Activated CD8-positive, alpha-beta memory T cell treated with anti-CD3 and anti-CD28 coated beads for 36 hours (primary cell): ENCODE data around the gene ERC2. TPM values are rescaled to one million over a fixed set of nuclear protein-coding genes. Genes with fewer than 3 reads are reported as not detected.

ENCODE experiments used
- CTCF ChIA-PET: fragments of 350-600 bp; sonication (Branson Sonifier 250); formaldehyde crosslinking; loops from one replicate; lab custom pipeline; 2021; ENCODE audit warnings: antibody characterized with exemption; lab: Charles Lee
- POLR2A ChIA-PET: fragments of 350-600 bp; sonication (Branson Sonifier 250); formaldehyde crosslinking; loops from one replicate; lab custom pipeline; 2021; ENCODE audit warnings: antibody characterized with exemption; lab: Charles Lee
- total RNA-seq, 2 experiments: library from RNA; stranded (reverse); gene quantifications; one replicate each; pipeline ENCODE4 v1.2.3, GENCODE V29; 2021

The ERC2 gene
- total RNA-seq, 2 experiments from 2014 or later: not detected

DNA sequence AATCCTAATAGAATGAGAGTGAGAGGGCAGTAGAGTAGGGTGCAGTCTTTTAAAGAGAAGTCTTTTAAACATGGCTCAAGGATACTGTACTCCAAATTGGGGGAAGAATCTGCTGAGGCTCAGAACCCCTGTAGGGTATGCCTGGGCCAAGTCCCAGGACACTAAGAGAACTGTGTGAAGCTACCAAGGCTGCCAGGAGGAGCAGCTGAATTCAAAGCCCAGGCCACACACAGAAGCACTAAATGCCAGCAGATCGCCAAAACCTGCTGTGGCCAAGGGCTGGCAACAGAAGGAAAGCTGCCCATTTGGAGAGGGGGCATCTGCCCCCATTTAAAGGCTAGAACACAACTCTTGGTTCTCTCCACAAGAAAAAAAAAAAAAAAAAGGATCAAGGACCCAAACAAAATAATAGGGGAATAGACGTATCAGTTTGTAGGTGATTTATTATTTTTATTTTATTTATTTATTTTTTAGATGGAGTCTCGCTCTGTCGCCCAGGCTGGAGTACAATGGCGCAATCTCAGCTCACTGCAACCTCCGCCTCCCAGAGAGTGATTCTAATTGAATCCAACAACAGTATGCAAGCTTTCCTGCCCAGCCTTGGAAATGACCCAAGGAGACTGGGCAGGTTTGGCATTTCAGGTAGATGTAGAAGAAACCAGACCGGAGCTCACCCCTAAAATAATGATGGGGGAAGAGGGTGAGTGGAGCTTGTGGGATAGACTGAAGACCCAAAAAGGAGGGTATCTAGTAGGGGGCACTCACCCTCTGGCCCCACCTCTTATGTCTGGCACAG lies 702.2 kb downstream of the ERC2 start:
- ChIA-PET CTCF (no interaction called here), POLR2A (interaction anchor here (0.7 kb wide), 1 partner anchor 20 kb away, joined by 6 read pairs; no protein-coding TSS in a partner anchor)

DNA sequence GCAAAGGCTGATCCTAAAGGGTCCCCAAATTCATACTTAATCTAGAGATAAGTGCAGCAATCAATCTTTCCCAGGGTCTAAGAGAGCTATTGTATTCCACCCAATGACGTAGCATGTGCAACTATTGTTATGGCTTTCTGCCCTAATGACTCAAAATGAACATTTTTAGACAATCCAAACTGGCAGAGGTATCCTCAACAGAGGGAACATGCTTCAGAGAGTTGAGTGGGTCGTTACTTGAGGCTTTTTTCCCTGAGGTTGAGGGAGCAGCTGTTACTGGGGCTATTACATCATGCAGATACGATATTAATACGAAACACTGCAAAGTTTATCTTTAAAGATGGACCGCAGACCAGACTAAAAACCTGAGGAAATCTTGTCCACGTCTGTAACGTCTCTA lies 702.9 kb downstream of the ERC2 start:
- ChIA-PET CTCF (no interaction called here), POLR2A (no interaction called here)

DNA sequence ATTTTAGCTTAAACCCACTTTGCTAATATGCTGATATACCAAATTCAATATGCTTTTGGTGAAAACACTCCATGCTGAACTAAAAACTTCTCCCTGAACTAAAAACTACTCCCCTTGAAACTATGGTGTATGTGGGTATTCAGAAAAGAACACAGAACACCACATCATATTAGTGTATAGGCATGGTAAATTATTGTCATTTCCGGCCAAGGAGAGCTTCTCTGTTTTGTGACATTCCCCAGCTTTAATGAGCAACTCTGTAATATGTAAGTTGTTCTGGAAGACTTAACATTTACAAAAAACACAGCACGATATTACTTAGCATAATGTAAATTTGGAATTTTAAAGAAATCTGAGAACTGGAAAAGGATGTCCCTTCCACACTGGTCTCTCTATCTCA lies 711.3 kb downstream of the ERC2 start:
- CTCF ChIA-PET: no interaction called here
- POLR2A ChIA-PET: no interaction called here

DNA sequence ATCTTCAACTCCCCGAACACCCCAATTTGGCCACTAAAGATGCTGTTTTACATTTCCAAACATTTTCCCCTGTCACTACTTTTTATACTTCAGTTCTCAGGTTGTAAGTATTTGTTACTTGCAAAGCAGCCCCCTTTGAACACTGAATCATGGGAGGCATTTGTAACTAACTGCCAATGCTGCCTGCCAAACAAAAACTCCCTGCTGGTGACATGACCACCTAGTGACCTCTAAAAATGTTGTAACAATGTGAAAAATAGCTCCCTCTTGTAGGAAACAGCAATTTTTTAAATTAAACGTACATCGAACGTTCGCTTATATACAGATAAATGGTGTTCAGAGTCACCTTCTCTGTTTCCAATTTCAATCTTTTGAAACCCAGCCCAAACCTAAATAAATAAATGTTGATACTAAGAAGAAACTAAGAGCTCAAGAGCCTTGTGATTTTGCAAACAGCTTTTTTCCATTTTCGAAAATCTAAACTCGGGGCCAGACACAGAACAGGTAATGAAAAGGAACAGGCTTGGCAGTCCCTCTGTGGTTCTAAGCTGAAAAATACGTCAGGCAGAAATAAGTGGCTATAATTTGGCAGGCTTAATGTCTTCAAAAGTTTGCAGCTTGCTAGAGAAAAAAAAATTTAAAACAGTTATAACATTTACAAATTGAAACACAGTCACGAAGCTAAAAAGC lies 712.6 kb downstream of the ERC2 start:
- ChIA-PET CTCF (no interaction called here), POLR2A (no interaction called here)

DNA sequence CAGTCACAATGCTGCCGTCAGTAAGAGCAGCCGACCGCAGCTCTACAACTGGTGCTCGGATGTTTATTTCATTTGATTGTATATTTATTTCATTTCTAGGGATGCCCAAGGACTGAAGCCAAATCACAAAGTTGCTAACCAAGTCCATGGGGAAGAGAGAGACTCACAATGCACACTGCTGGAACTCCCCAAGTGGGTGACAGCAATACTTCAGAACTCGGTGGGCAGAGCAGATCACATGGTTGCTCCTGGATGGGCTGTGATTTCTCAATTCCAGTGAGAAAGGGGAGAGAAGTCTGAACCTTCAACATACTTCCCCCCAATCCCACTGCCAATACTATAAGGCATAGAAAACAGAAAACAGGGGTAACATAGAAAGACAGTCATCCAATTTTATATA lies 715.4 kb downstream of the ERC2 start:
- ChIA-PET POLR2A (no interaction called here), CTCF (no interaction called here)

DNA sequence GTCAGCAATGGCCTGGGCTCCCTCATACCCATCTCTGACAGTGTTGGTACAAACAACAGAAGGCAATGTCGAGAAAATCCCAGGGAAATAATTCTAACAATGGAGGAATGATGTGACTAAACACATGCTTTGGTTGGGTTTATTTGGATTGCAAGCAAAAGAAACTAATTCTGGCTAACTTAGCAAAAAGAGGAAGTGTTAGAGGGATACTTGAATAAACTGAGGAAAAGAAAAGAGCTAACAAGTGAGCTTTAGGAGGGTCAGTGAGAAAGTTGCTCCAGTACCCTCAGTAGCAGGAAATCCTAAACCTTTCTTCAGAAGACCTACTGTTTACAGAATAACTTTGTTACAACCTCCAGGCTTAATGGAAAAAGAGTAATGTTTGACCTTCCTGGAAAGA lies 716.5 kb downstream of the ERC2 start:
- ChIA-PET POLR2A (no interaction called here), CTCF (no interaction called here)

DNA sequence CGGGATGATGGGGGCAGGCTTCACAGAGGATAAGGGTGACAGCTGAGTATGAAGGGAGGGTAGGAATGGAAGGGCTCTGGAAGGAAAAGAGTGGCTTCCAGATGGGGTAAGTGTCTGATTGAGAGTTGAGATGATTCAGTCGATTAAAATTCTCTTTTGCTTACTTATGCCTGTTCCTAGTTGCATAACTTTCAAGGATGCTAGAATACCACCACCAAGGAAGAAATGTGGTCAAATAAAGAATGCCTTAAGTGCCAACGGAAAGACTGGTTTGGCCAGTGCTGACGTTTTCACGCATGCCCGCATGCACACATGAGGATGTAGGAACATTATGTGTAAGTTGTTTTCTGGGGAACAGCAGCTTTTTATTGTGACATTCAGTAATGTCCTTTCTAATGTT lies 717.7 kb downstream of the ERC2 start:
- POLR2A ChIA-PET: no interaction called here

DNA sequence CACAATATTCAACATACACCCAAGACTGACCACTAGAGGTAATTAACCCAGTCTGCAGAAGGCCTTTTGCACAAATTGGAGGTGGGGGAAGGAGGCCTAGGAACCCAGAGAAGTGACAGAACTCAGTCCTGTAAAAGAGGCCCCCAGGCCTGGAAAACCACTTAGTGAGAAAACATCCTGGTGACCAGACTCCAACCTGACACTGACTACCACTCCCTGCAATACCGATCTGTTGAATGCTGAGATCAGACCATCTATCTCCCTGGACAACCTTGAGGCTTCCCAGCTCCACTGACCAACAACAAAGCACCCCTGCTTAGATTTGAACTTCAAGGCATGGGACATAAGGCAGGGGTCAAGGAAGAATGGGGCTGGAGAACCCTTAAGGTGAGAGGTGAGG lies 719.2 kb downstream of the ERC2 start:
- ChIA-PET CTCF (no interaction called here), POLR2A (no interaction called here)

More for the DNA sequence above, 717.7 kb downstream of the ERC2 start:
- CTCF ChIA-PET: no interaction called here

DNA sequence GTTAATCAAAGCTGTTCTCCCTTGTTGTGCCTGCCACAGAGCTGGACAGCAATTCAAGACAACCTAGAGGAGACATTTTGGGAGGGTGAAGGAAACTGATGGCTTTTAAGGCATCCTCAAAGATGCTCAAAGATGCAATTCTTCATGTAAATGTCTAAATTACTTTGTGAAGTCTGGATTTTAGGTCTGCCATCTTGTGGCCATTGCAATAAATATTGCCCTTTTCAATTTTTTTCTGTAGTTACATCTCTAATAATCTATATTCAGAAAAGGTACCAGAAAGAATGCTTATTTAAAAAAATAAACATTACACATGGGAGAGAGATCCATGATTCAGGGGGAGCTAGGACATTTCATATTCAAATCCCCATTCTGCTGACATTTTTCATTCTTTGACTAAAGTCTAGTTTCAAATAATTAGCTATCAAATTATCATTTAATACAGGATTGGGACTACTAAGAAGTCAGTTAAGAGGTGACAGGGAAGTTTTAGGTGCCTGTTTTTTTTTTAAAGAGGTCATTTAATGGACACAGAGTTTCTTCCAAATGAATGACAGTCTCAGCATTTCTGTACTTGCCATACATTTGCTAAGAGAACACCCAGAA lies 721.4 kb downstream of the ERC2 start:
- ChIA-PET POLR2A (no interaction called here), CTCF (no interaction called here)

DNA sequence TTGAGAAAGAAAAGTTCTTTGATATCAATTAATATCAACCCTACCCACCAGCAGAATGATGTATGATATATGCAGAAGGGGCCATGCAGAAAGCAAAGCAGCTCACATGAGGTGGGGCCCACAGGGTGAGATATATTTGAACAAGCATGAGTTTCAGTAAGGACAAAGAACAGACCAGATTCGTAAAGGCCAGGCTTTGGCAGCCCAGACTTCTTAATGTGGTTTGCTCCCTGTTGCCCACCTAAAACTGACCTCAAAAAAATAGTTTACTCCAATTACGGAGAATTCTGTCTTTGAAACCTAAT lies 725.5 kb downstream of the ERC2 start:
- POLR2A ChIA-PET: no interaction called here
- CTCF ChIA-PET: no interaction called here

DNA sequence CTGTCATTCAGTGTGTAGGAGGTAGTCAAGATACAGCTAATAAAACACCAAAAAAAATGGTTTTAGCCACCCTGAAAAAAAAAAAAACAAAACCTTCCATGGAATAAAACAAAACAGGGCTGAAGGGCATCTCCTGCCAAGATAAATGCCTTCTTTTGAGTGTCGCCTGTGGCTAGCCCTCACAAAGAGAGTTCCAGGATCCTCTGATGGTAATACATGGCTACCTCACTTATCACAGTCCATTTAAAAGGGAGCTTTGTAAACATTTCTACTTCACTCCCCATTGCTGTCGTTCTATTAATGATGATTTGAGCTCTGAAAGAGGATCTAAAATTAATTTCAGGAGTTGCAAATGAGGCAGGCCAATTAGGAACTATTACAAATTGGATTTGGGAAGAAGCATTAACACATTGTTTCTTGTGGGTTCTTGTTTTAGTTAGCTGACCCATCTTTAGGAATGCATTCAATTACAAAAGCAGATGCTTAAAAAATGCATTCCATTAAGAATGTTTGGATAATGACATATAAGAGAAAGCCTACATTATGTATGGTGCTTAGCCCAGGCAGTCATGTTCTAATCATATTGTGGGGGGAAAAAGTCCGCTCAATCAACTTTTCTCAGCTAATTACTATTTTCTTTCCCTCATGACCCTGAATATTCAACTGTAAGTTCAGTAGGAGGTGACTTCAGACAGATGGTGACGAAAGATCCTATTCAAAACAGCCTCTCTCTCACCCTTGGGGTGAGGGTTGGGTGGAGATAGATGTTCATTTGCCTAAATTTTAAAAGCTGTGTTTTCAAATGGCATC lies 726.0 kb downstream of the ERC2 start:
- ChIA-PET POLR2A (no interaction called here), CTCF (no interaction called here)

DNA sequence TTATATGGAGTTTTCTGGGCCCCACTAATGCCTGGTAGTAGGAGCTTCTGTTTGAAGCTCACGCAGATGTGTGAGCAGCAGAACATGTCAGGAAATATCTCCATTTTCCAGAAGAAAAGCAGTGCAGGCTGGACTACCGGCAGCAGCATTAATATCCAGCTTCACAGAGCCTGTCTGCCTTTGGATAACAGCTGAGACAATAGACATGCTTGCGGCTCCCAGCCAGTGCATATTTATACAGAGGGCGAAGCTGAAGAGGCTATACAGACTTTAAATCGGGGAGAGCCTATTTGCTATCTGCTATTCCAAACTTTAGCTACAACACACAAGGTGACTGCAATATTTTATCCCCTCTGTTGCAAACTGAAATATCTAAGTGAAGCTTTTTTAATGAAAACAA lies 731.1 kb downstream of the ERC2 start:
- ChIA-PET POLR2A (no interaction called here), CTCF (no interaction called here)

DNA sequence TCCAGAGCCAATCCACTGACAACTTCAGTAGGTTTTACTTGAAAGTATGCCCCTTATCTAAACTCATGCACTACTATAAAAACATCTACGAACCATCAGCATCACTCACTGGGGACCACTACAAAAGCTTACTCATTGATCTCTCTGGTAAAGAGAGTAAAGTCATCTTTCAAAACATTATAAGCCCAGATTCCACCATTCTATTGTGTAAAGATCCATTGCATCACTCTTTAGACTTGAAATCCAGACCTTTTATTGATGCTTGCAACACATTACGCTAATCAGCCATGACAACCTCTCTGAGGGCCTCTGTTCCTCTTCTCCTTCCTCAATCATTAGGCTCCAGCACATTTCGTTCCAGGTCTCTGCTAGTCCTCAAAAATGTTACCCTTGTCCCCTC lies 732.3 kb downstream of the ERC2 start:
- POLR2A ChIA-PET: no interaction called here
- CTCF ChIA-PET: no interaction called here

DNA sequence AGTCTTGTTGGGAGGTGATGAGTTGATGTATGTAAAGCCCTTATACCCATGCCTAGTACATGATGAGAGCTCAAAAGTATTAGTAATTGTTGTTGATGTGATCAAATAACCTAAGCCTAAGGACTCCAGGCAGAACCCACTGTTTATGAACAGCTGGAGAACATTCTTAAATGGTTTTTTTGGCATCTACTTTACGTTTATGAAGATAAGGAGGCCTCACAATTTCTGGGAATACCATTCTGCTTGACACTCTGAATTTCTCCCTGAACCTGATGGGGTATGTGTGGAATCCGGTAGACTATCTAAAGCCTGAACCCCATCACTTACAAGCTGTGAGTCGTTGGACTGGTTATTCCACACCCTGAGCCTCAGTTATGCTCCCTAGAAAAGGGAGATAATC lies 736.5 kb downstream of the ERC2 start:
- POLR2A ChIA-PET: no interaction called here
- CTCF ChIA-PET: no interaction called here

DNA sequence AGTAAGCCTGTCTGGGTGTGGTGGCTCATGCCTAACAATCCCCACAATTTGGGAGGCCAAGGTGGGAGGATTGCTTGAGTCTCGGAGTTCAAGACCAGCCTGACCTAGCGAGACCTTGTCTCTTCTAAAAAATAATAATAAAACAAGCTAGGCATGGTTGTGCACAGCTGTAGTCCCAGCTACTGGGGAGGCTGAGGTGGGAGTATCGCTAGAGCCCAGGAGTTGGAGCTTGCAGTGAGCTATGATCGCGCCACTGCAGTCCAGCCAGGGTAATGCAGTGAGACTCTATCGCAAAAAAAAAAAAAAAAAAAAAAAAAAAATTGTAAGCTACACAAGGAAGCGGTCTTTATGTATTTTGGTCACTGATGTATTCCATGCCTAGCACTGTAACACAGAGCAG lies 738.7 kb downstream of the ERC2 start:
- POLR2A ChIA-PET: no interaction called here
- CTCF ChIA-PET: no interaction called here

DNA sequence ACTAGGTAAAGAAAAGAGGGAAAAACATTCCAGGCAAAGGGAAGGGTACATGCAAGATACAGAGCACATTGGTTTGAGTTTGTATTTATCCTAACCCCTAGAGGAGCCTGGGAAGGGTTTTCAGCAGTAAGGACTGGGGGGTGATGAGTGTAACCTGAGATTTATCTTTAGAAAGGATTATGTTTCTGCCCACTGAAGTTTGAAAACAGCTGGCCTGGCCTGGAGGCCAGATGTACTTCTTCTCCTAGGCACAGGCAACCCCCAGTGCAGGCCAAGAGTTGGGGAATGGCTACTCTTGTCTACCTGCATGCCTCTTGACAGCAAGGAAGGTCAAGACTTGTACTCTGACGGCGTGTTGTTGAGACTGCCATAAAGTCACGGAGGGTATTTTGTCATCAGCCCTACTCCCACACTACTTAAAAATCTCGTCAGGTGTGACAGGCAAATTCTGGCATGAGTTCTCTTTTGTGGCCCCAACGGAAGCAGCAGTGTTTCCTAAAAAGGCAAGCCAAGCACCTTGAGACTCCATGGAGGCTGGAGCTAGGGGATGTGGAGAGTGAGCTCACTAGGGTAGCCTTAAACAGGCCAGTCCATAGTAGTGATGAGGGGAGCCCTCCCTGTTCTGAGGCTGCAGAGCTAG lies 739.7 kb downstream of the ERC2 start:
- POLR2A ChIA-PET: no interaction called here

DNA sequence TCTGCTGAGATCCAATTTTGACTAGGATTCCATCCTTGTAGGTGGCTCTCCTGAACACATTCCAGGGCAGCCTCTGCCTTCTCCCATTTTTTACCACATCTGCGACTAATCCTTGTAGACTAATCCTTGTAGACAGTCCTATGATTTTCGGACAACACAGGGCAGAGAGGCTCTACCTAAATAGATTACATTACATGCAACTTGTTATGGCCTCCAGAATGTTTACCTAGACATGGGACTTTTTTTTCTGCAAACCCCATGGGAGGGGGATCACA lies 741.8 kb downstream of the ERC2 start:
- ChIA-PET POLR2A (no interaction called here), CTCF (no interaction called here)

More for the DNA sequence above, 739.7 kb downstream of the ERC2 start:
- CTCF ChIA-PET: no interaction called here

DNA sequence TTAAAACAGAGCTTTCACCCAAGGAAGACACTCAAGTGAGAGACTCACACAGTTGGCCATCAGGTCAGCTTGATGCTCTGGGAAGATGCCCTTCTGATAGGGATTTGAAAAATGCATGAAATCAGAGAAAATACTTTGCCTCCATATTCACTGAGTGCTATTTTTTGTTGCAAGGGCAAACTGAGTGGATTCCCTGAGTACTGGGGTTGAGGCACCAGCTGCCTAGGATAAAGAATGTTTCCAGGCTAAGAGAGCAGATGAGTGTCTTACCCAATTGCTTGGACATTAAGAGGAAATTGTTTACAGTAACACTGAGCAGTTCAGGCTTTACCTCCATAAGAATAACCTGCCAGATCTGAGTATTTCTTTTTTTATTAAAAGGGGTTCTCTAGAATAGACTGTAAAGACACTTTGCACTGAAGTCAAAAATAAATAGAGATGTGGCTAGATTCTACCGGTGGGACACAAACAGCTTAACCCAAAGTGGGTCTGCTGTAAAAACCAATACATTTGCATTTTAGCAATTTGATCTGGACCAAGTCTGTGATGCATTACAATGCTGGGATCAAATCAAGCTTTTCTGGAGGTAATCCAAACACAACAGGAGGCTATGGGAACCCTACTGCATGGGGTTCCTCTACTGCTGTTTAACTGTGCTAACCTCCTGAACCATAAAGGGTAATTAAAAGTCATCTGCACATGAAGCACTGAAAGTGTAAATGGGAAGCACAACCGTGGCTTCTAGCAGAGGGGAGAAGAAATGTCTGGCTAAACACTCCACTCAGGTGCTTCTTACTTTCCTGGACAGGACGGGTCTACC lies 742.4 kb downstream of the ERC2 start:
- ChIA-PET POLR2A (no interaction called here), CTCF (no interaction called here)

DNA sequence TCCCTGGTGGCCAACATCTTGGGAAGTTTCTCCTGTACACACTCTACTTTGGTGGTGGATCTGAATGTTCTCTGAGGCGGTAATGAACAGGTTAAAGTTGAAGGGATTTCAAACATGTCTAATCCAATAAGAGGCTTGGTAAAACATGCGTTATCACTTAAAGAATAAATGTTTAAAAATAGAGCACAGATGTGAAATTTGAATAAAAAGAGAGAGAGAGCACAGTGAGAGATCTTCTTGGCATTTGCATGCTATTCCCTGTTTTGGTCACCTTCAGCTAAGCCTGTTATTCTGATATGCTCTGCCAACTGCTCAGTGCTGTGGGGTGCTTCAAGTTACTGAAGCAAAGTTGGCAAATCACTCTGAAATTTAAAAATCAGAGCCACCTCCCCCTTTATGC lies 743.4 kb downstream of the ERC2 start:
- POLR2A ChIA-PET: no interaction called here
- CTCF ChIA-PET: no interaction called here
